H1 (cell line): ENCODE measurements around the gene ISG20L2. TPM values are rescaled to one million over a fixed set of nuclear protein-coding genes. Genes with fewer than 3 reads are reported as not detected.

Experiments used
- CTCF ChIA-PET: fragments of 300-600 bp; sonication (Branson Sonifier 250); formaldehyde crosslinking; loops from one replicate; lab custom pipeline; 2021; ENCODE audit not compliant: partially characterized antibody; lab: Charles Lee
- POLR2A ChIA-PET: fragments of 300-600 bp; sonication (Branson Sonifier 250); formaldehyde crosslinking; loops from one replicate; lab custom pipeline; 2021; ENCODE audit warnings: inconsistent platforms; ENCODE audit not compliant: partially characterized antibody; lab: Charles Lee
- DNase-seq, 2 experiments: peaks; one replicate each; pipeline versions ENCODE4 v3.0.0 to v3.0.0-alpha.2; 2010 to 2022; ENCODE audit warnings: low spot score in 2 of 2, low read depth in 1 of 2, mixed read lengths in 1 of 2
- FAIRE-seq: peaks from 2 replicates; lab custom pipeline; 2011; peaks lifted over from hg19 to GRCh38; lab: Jason Lieb, UNC
- H2AFZ ChIP-seq: 2 replicates; pipeline ENCODE4 v1.8.1; 2012; ENCODE audit warnings: low read length, inconsistent platforms
- H2AK5ac ChIP-seq: 2 replicates; pipeline ENCODE4 v1.6.1; 2013; ENCODE audit warnings: low read depth, low read length
- H2BK120ac ChIP-seq: replicated peaks from 2 replicates; pipeline ENCODE3; 2013; ENCODE audit warnings: low read depth, low read length, inconsistent platforms
- H2BK12ac ChIP-seq: 2 replicates; pipeline ENCODE4 v1.6.1; 2013; ENCODE audit warnings: low read depth, low read length
- H2BK15ac ChIP-seq: 2 replicates; pipeline ENCODE4 v1.6.1; 2013; ENCODE audit warnings: low read length
- H2BK20ac ChIP-seq: 2 replicates; pipeline ENCODE4 v1.6.1; 2013; ENCODE audit warnings: low read length
- H2BK5ac ChIP-seq: 2 replicates; pipeline ENCODE4 v1.6.1; 2013; ENCODE audit warnings: low read depth, low read length
- H3K14ac ChIP-seq: 2 replicates; pipeline ENCODE4 v1.6.1; 2013; ENCODE audit warnings: inconsistent platforms; ENCODE audit not compliant: insufficient read length
- H3K18ac ChIP-seq: 2 replicates; pipeline ENCODE4 v1.6.1; 2013; ENCODE audit warnings: low read length; ENCODE audit errors: extremely low read depth
- H3K23ac ChIP-seq: 2 replicates; pipeline ENCODE4 v1.6.1; 2013; ENCODE audit warnings: inconsistent platforms; ENCODE audit not compliant: insufficient read length
- H3K23me2 ChIP-seq: 2 replicates; pipeline ENCODE4 v1.6.1; 2013; ENCODE audit warnings: low read depth, low read length
- H3K27ac ChIP-seq: 2 replicates; pipeline ENCODE4 v1.6.1; 2011; ENCODE audit warnings: low read depth, low read length, inconsistent platforms
- H3K27me3 ChIP-seq, 4 experiments: replicated peaks in 1 of 4; 1 replicate in 1 of 4; 2 replicates in 3 of 4; pipeline versions ENCODE4 v1.6.1 to v1.8.1; 2011 to 2013; ENCODE audit warnings: low read length in 3 of 4, mild to moderate bottlenecking in 3 of 4, inconsistent platforms in 2 of 4, mixed read lengths in 2 of 4, moderate library complexity in 1 of 4; ENCODE audit not compliant: control insufficient read depth in 3 of 4, insufficient read depth in 3 of 4; ENCODE audit errors: extremely low read depth in 1 of 4
- H3K36me3 ChIP-seq, 4 experiments: 2 replicates each; pipeline versions ENCODE4 v1.6.1 to v1.8.1; 2011 to 2013; ENCODE audit warnings: mild to moderate bottlenecking in 4 of 4, low read length in 3 of 4, moderate library complexity in 2 of 4, control low read depth in 1 of 4, inconsistent platforms in 1 of 4; ENCODE audit not compliant: insufficient read depth in 4 of 4, control insufficient read depth in 2 of 4
- H3K4ac ChIP-seq: replicated peaks from 2 replicates; pipeline ENCODE3; 2013; ENCODE audit warnings: low read length, low read depth, mixed read lengths, inconsistent platforms; ENCODE audit not compliant: insufficient read length
- H3K4me1 ChIP-seq, 4 experiments: replicated peaks in 1 of 4; 1 replicate in 1 of 4; 2 replicates in 3 of 4; pipeline versions ENCODE4 v1.6.1 to v1.8.1; 2011 to 2013; ENCODE audit warnings: low read length in 3 of 4, inconsistent platforms in 2 of 4, mixed read lengths in 1 of 4; ENCODE audit not compliant: insufficient read depth in 4 of 4, control insufficient read depth in 3 of 4
- H3K4me2 ChIP-seq, 2 experiments: 2 replicates each; pipeline versions ENCODE4 v1.6.1 to v1.8.1; 2011 to 2013; ENCODE audit warnings: low read depth in 2 of 2, low read length in 2 of 2, control low read depth in 1 of 2, inconsistent platforms in 1 of 2, mild to moderate bottlenecking in 1 of 2; ENCODE audit not compliant: insufficient read depth in 1 of 2
- H3K4me3 ChIP-seq, 4 experiments: fragments of 200-600, 300-600 bp in 1 of 4; sonication (generic), shearing (Covaris generic), sonication (Bioruptor Twin) in 1 of 4; 2 replicates each; pipeline versions ENCODE4 v1.5.1 to v1.8.1; 2011 to 2016; ENCODE audit warnings: low read length in 4 of 4, low read depth in 3 of 4, control low read depth in 2 of 4, inconsistent platforms in 2 of 4, mild to moderate bottlenecking in 2 of 4, mixed read lengths in 1 of 4, moderate library complexity in 1 of 4; ENCODE audit not compliant: insufficient read depth in 2 of 4; ENCODE audit errors: extremely low read depth in 1 of 4
- H3K56ac ChIP-seq: replicated peaks from 2 replicates; pipeline ENCODE3; 2013; ENCODE audit warnings: low read depth, mild to moderate bottlenecking, mixed read lengths, low read length, inconsistent platforms; ENCODE audit not compliant: insufficient read length
- H3K79me1 ChIP-seq: 2 replicates; pipeline ENCODE4 v1.6.1; 2013; ENCODE audit warnings: low read depth, low read length, control low read depth
- H3K79me2 ChIP-seq, 2 experiments: 2 replicates each; pipeline versions ENCODE4 v1.6.1 to v1.8.1; 2012 to 2013; ENCODE audit warnings: low read length in 2 of 2, mild to moderate bottlenecking in 2 of 2, inconsistent platforms in 1 of 2; ENCODE audit not compliant: insufficient read depth in 2 of 2, control insufficient read depth in 1 of 2
- H3K9ac ChIP-seq, 4 experiments: replicated peaks in 1 of 4; 1 replicate in 1 of 4; 2 replicates in 3 of 4; pipeline versions ENCODE4 v1.6.1 to v1.8.1; 2011 to 2013; ENCODE audit warnings: low read depth in 3 of 4, low read length in 3 of 4, control low read depth in 2 of 4, mild to moderate bottlenecking in 2 of 4, moderate library complexity in 2 of 4, inconsistent platforms in 1 of 4; ENCODE audit errors: extremely low read depth in 1 of 4
- H3K9me3 ChIP-seq, 2 experiments: 2 replicates each; pipeline versions ENCODE4 v1.6.1 to v1.8.1; 2012 to 2013; ENCODE audit warnings: mild to moderate bottlenecking in 2 of 2, moderate library complexity in 2 of 2, control low read depth in 1 of 2, inconsistent platforms in 1 of 2, low read depth in 1 of 2, low read length in 1 of 2, mixed read lengths in 1 of 2; ENCODE audit not compliant: insufficient read depth in 2 of 2
- H4K20me1 ChIP-seq, 2 experiments: replicated peaks in 1 of 2; 2 replicates each; pipeline versions ENCODE3 to v1.8.1; 2011 to 2013; ENCODE audit warnings: inconsistent platforms in 2 of 2, low read length in 2 of 2, mild to moderate bottlenecking in 1 of 2; ENCODE audit not compliant: insufficient read depth in 2 of 2, control insufficient read depth in 1 of 2
- H4K5ac ChIP-seq: 2 replicates; pipeline ENCODE4 v1.6.1; 2013; ENCODE audit warnings: low read length, low read depth, mixed read lengths, inconsistent platforms; ENCODE audit not compliant: insufficient read length
- H4K8ac ChIP-seq: 2 replicates; pipeline ENCODE4 v1.8.0; 2013; ENCODE audit warnings: mild to moderate bottlenecking, moderate library complexity, low read length, inconsistent platforms; ENCODE audit not compliant: insufficient read depth; ENCODE audit errors: extremely low read depth
- H4K91ac ChIP-seq: replicated peaks from 2 replicates; pipeline ENCODE3; 2013; ENCODE audit warnings: low read length, mixed read lengths, inconsistent platforms; ENCODE audit not compliant: insufficient read length
- FOSL1 ChIP-seq: IDR thresholded peaks from 2 replicates; pipeline ENCODE4 v1.6.1; 2011; ENCODE audit warnings: mild to moderate bottlenecking, low read depth, low read length, moderate library complexity; ENCODE audit not compliant: insufficient read depth
- KDM4A ChIP-seq: IDR thresholded peaks from one replicate; pipeline ENCODE4 v1.7.1; 2012; ENCODE audit warnings: low read depth, mild to moderate bottlenecking, moderate library complexity, low read length, inconsistent platforms; ENCODE audit not compliant: severe bottlenecking
- POLR2AphosphoS5 ChIP-seq: IDR thresholded peaks from 2 replicates; pipeline ENCODE4 v1.6.1; 2011; ENCODE audit warnings: low read depth, low read length
- RBBP5 ChIP-seq: IDR thresholded peaks from 2 replicates; pipeline ENCODE4 v1.7.1; 2012; ENCODE audit warnings: low read depth, mild to moderate bottlenecking, inconsistent platforms, low read length, moderate library complexity, borderline replicate concordance
- SAP30 ChIP-seq: fragments of 300-600 bp; sonication (generic); IDR thresholded peaks from 2 replicates; pipeline ENCODE4 v1.7.1; 2012; ENCODE audit warnings: low read length, moderate library complexity, mild to moderate bottlenecking, inconsistent platforms; ENCODE audit not compliant: insufficient read depth, insufficient replicate concordance
- TAF7 ChIP-seq: optimal IDR thresholded peaks from 2 replicates; pipeline ENCODE3; 2011; ENCODE audit warnings: low read depth, mild to moderate bottlenecking, inconsistent platforms, low read length, moderate library complexity, borderline replicate concordance
- WGBS, 2 experiments: shearing (Covaris generic) in 1 of 2; methylation state at CpG; one replicate each; pipeline versions ENCODE4 v1.1.6 to v1.1.7; 2013 to 2015; ENCODE audit warnings: low lambda C conversion rate in 2 of 2, mixed read lengths in 2 of 2, inconsistent platforms in 1 of 2, low coverage in 1 of 2, missing lambda C conversion rate in 1 of 2; ENCODE audit not compliant: insufficient replicate concordance in 2 of 2, insufficient coverage in 1 of 2, insufficient read length in 1 of 2; ENCODE audit errors: extremely low coverage in 1 of 2, missing lambda C conversion rate in 1 of 2; 5-methylcytosine and 5-hydroxymethylcytosine counted together
- long read RNA-seq, 2 experiments: library from RNA in 1 of 2; library from capped mRNA in 1 of 2; stranded (forward); transcript quantifications; one replicate each; pipeline ENCODE4 v2.0.0, GENCODE V29; 2021; ENCODE audit warnings: inconsistent platforms in 1 of 2
- polyA minus RNA-seq, 3 experiments: library from RNA; depleted of rRNA, polyadenylated mRNA; stranded (reverse); fragments of >200 nt; gene quantifications; 1 replicate in 2 of 3; 2 replicates in 1 of 3; pipeline ENCODE4 v1.2.3, GENCODE V29; 2011
- polyA plus RNA-seq, 7 experiments: library from polyadenylated mRNA; depleted of rRNA in 3 of 7; stranded (reverse) in 5 of 7; unstranded in 2 of 7; fragments of >200 nt in 5 of 7; fragments of 200-250 nt in 2 of 7; gene quantifications; 1 replicate in 5 of 7; 2 replicates in 1 of 7; 4 replicates in 1 of 7; pipeline versions ENCODE4 v1.2.1 to v1.2.3, GENCODE V29; 2011 to 2013; ENCODE audit warnings: missing spikeins in 2 of 7, mixed read lengths in 2 of 7
- total RNA-seq: library from RNA; stranded (reverse); fragmentation: NEBNext Ultra II Directional; extraction: Animal tissue kit (Norgen Biotek cat#: 25700); gene quantifications from 2 replicates; pipeline ENCODE4 v1.2.1, GENCODE V29; 2021

ISG20L2 gene
- total RNA-seq, result 47.5 and 53.1 TPM in 2 replicates
- 46.9 and 53.0 TPM in 2 replicates for polyA plus RNA-seq (2011; rRNA removed)
- polyA plus RNA-seq (2011; cell fraction: cytosol; rRNA removed), result 41.8 TPM
- polyA plus RNA-seq (2011; cell fraction: nucleus; rRNA removed), result 29.0 TPM
- 35.0 to 48.9 TPM (median 43.5 TPM) in 4 replicates for polyA plus RNA-seq (2012, experiment 1 of 2)
- 48.4 TPM for polyA plus RNA-seq (2012, experiment 2 of 2)
- polyA plus RNA-seq (2013, experiment 1 of 2), result 50.4 TPM
- 50.3 TPM for polyA plus RNA-seq (2013, experiment 2 of 2)
- polyA minus RNA-seq (2011; rRNA and poly(A)+ RNA removed), result 69.4 and 87.6 TPM in 2 replicates
- 15.5 TPM for polyA minus RNA-seq (2011; cell fraction: cytosol; rRNA and poly(A)+ RNA removed)
- 40.7 TPM for polyA minus RNA-seq (2011; cell fraction: nucleus; rRNA and poly(A)+ RNA removed)
- long read RNA-seq, experiment 1, transcript ISG20L2-201 (3 exons, 3,303 nt), result major isoform, 5 of 41 reads
- long read RNA-seq, experiment 1, partial matches to known transcripts, result 7 of 41 reads
- long read RNA-seq, experiment 1, other reads (novel, unspliced or antisense), result 23 of 41 reads
- long read RNA-seq, experiment 2, transcript ISG20L2-202 (4 exons, 2,310 nt), result major isoform, 7 of 45 reads
- long read RNA-seq, experiment 2, transcript ISG20L2-201 (3 exons, 3,303 nt), result major isoform, 7 of 45 reads
- long read RNA-seq, experiment 2, partial matches to known transcripts, result 1 of 45 reads
- long read RNA-seq, experiment 2, other reads (novel, unspliced or antisense), result 30 of 45 reads

- Histone ChIP-seq H2AFZ (no peak within 1 kb of the TSS), H2AK5ac (peak within 1 kb of the TSS; percentile 2), H3K14ac (no peak within 1 kb of the TSS), H3K4me3 (peak within 1 kb of the TSS; percentile 83 to 100 (median 94)), H3K4ac (no peak within 1 kb of the TSS), H4K5ac (peak within 1 kb of the TSS; percentile 75), H3K27me3 (no peaks in the 10 kb centered on the region), H3K36me3 (peaks cover 5 to 14% (median 8%) of the 10 kb centered on the region in 4 experiments; a peak in 7 of 8 replicates), H2BK15ac (no peak within 1 kb of the TSS; the same call in 1 of the 2 replicates), H3K4me1 (peaks cover 0 to 23% (median 18%) of the 10 kb centered on the region in 4 experiments; a peak in 6 of 7 replicates), H2BK5ac (peak within 1 kb of the TSS; percentile 67), H3K18ac (0 out of 2 replicates have a peak within 1 kb of the TSS, but pooled peaks have one; percentile 20), H3K79me1 (peaks cover 9% of the 10 kb centered on the region), H3K79me2 (peaks cover 22 to 61% of the 10 kb centered on the region in 2 experiments), H4K91ac (peak within 1 kb of the TSS; percentile 25), H2BK12ac (peak within 1 kb of the TSS; percentile 13; the same call in 1 of the 2 replicates), H2BK20ac (no peak within 1 kb of the TSS), H2BK120ac (no peak within 1 kb of the TSS), H3K9me3 (no peaks in the 10 kb centered on the region), H3K23me2 (peaks cover 8% of the 10 kb centered on the region), H3K56ac (no peak within 1 kb of the TSS), H4K8ac (peak within 1 kb of the TSS; percentile 94), H3K23ac (no peak within 1 kb of the TSS), H4K20me1 (peaks cover 21 to 29% of the 10 kb centered on the region in 2 experiments), H3K27ac (peak within 1 kb of the TSS; percentile 89), H3K4me2 (peak within 1 kb of the TSS; percentile 92 to 97), H3K9ac (peak within 1 kb of the TSS; percentile 89 to 95 (median 92))
- DNase-seq, result peak; percentile 91 to 93
- POLR2A ChIA-PET, result interaction anchor here (0.7 to 13.3 kb wide), 23 partner anchors 8 to 170 kb away, joined by 3 to 214 read pairs (median 5); partner anchors contain the start of genes CRABP2, GPATCH4, HDGF and MRPL24
- 4% methylated on average over 37 of the region's 57 CpGs; no CpG with 5 or more reads in 1 of the 2 experiments for WGBS, 2 experiments
- FAIRE-seq, result peak; percentile 19
- CTCF ChIA-PET, result interaction anchor here (0.6 to 65.2 kb wide), 14 partner anchors 15 to 199 kb away, joined by 3 to 4284 read pairs (median 6); partner anchors contain the start of genes CRABP2, INSRR, MRPL24 and NES
- TF ChIP-seq FOSL1, result no peak
- peak; percentile 86 for TF ChIP-seq KDM4A
- TF ChIP-seq SAP30, result peak; percentile 77
- TF ChIP-seq TAF7, result peak; percentile 11
- TF ChIP-seq RBBP5, result 0 out of 2 replicates have a peak, but pooled peaks have one; percentile 40
- peak; percentile 95 for TF ChIP-seq POLR2AphosphoS5
Observed at GRCh38 chr1:156728599-156729462, at the start of gene ISG20L2. Gene ISG20L2, minus strand, starts transcription at chr1:156728766. Its CDS starts 1,114 bp downstream, at chr1:156727652.
